Left kidney (tissue), 2 donors: ENCODE data around the gene AP3M1. TPM values are rescaled to one million over a fixed set of nuclear protein-coding genes. Genes with fewer than 3 reads are reported as not detected.

Experiments used
- DNase-seq: peaks from one replicate; pipeline ENCODE4 v3.0.0-alpha.2; 2013
- polyA plus RNA-seq: library from polyadenylated mRNA; unstranded; fragments of 120-200 nt; gene quantifications from one replicate; pipeline ENCODE4 v1.2.1, GENCODE V29; 2013; ENCODE audit not compliant: insufficient read length

AP3M1 gene
- polyA plus RNA-seq, 1 donor: 64.3 TPM

DNA sequence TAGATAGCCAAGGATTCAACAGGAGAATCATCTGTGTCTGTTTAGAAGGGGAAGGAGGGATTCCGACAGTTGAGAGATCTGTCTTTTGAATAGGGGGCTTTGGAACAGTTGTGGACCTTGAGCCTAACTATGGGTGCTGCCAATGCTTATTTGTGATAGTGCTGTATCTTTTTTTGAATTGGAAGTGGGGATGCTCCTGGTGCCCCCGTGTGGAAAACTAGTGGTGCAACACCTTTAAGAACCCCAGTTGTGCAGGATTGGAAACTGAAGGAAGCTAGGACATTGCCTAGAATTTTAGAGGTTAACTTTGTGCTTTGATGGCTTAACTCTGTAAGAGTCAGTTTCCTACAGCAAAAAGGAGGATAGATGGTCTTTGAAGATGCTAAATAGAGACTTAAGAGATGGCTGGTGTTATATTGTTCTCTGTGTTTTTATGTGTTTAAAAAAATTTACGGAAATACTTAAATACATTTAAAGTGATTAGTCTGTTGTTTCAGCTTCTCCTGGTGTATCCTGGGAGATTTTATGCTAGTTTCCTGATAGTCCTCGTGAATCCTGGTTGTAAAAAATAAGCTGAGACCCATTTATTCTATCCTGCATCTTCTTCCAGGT is 69.3 kb downstream of the AP3M1 start:
- DNase-seq: peak; percentile 44

- DNase-seq: no peak
Measured at GRCh38 chr10:74079936-74080590, 70.6 kb downstream of the AP3M1 start.

- DNase-seq: no peak
Measured at GRCh38 chr10:74079028-74079935, 71.3 kb downstream of the AP3M1 start.

DNA sequence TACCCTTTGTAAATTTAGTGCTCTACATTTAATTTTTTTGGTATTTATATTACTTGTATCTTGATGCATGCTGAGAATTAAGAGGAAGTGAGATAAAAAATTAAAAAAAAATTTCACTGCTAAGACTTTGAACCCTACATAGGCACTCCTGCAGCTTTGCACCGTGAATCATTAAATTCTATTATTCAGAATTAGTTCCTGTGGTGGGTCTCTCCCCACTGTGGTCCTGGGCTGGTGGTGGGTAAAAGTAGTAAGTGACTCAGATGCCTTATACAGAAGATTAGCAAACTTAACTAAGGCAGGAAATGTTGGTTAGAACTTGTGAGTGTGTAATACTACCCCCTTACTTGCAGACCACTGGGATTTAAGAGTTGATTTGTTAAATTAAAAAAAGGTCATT is 72.6 kb downstream of the AP3M1 start:
- no peak for DNase-seq

- DNase-seq: no peak
Measured at GRCh38 chr10:74077416-74077815, 73.2 kb downstream of the AP3M1 start.

DNA sequence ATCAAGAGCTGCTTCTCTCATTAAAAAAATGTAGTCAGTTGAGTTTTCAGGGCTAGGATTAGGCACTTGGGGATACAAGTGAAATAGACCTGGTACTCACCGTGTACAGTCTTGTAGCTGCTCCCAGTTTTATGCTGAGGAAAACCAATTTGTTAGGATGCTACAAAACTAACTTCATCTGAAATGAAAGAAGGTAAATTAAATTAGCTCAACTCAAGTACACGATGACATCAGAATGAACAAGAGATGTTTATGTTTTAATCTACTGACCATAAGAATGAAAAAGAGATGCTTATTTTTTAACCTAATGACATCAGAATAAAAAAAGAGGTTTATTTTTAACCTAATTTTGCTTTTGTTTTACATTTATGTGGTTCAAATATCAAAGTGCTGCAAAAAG is 73.7 kb downstream of the AP3M1 start:
- no peak for DNase-seq

- DNase-seq: no peak
Measured at GRCh38 chr10:74075906-74076305, 74.7 kb downstream of the AP3M1 start.

DNA sequence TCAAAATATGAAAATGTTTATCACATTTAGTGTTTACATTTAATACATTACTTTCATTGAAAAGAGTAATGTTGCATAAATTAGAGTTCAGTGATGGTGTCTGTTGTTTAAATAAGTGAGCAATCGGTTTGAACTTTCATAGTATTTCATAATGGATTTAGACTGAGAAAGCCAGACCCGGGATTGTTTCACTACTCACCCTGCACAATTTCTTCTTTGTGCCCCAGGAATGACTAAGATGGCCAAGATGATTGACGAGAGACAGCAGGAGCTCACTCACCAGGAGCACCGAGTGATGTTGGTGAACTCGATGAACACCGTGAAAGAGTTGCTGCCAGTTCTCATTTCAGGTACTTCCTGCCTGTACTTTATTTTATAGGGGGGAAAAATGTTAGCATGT is 78.1 kb downstream of the AP3M1 start:
- DNase-seq: no peak

DNA sequence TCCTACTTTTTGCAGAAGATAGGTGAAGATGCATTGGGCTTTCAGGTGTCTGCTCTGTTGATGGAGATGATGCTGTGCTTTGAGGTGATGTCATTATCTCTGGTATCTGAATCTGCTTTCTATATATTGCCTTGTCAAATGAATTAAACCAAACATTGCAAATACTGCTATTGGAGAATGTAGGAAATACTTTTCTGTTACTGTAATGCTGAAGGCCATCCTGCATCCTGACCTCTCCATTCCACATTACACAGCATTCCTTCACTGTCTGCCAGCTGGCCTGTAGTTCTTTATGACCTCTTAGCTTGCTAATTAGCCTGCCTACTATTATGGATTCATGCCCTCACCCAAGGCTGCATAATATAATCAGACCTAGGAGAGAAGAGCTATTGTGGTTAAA is 79.5 kb downstream of the AP3M1 start:
- DNase-seq: no peak

Other genes starting within 250 kb of the AP3M1 start
- gene PLAU, start 239.7 kb downstream of the AP3M1 start, polyA plus RNA-seq: 16.1 TPM
- gene VCL, start 152.7 kb downstream of the AP3M1 start, polyA plus RNA-seq: 120 TPM
- 32.8 TPM for gene ADK, start 393 bp upstream of the AP3M1 start, polyA plus RNA-seq